HCT116 (cell line): ENCODE measurements around the gene BTBD6. TPM values are rescaled to one million over a fixed set of nuclear protein-coding genes. Genes with fewer than 3 reads are reported as not detected.

Experiments
- ATAC-seq: fragments of 200-7000 bp; cut with Tn5 transposase; 2 replicates; pipeline ENCODE4 v1.9.1; 2020; ENCODE audit warnings: mild to moderate bottlenecking, moderate library complexity
- BruUV-seq: library from RNA; stranded (reverse); fragments of 400-500 nt; replicated peaks from 2 replicates; lab custom pipeline; 2021; lab: Mats Ljungman, UMichigan
- CTCF ChIA-PET: fragments of 300-600 bp; sonication (Branson Sonifier 250); formaldehyde crosslinking; loops from one replicate; lab custom pipeline; 2021; ENCODE audit warnings: antibody characterized with exemption; lab: Charles Lee
- POLR2A ChIA-PET: fragments of 300-600, 350-600 bp; sonication (Branson Sonifier 250); formaldehyde crosslinking; loops from one replicate; lab custom pipeline; 2021; ENCODE audit warnings: antibody characterized with exemption; lab: Charles Lee
- RAD21 ChIA-PET, 2 experiments: fragments of 300-600 bp; sonication (Branson Sonifier 250); formaldehyde crosslinking; loops; one replicate each; lab custom pipeline; 2023; ENCODE audit warnings: low total read pairs in 2 of 2; ENCODE audit not compliant: uncharacterized antibody in 2 of 2, unreplicated experiment in 2 of 2, low non-redundant PET in 1 of 2; lab: Charles Lee
- DNase-seq: peaks from one replicate; pipeline ENCODE4 v3.0.0-alpha.2; 2010; ENCODE audit warnings: low read depth, low spot score
- H2AFZ ChIP-seq: fragments of 200-600 bp; shearing (Covaris generic), sonication (generic); 2 replicates; pipeline ENCODE4 v1.6.1; 2017; ENCODE audit warnings: low read depth, mixed run types, mixed read lengths, antibody characterized with exemption, low read length; ENCODE audit not compliant: poor library complexity, severe bottlenecking
- H3K27ac ChIP-seq: 2 replicates; pipeline ENCODE4 v1.5.1; 2012; ENCODE audit warnings: low read depth, low read length
- H3K27me3 ChIP-seq: fragments of 200-600 bp; sonication (generic); 2 replicates; pipeline ENCODE4 v1.6.1; 2016; ENCODE audit warnings: mixed run types, low read length, mixed read lengths; ENCODE audit not compliant: insufficient read depth
- H3K36me3 ChIP-seq, 2 experiments: fragments of 200-500 bp in 1 of 2; fragments of 200-600 bp in 1 of 2; sonication (Bioruptor generic) in 1 of 2; sonication (generic) in 1 of 2; 2 replicates each; pipeline versions ENCODE4 v1.5.1 to v1.6.1; 2014 to 2016; ENCODE audit warnings: low read length in 2 of 2, inconsistent platforms in 1 of 2, mixed read lengths in 1 of 2, mixed run types in 1 of 2; ENCODE audit not compliant: insufficient read depth in 2 of 2, control insufficient read depth in 1 of 2
- H3K4me1 ChIP-seq, 2 experiments: fragments of 200-600 bp in 1 of 2; sonication (generic) in 1 of 2; 2 replicates each; pipeline versions ENCODE4 v1.5.1 to v1.6.1; 2012 to 2017; ENCODE audit warnings: low read length in 2 of 2, inconsistent platforms in 1 of 2, mild to moderate bottlenecking in 1 of 2, mixed read lengths in 1 of 2, mixed run types in 1 of 2, moderate library complexity in 1 of 2; ENCODE audit not compliant: insufficient read depth in 2 of 2, control insufficient read depth in 1 of 2
- H3K4me2 ChIP-seq: fragments of 200-600 bp; sonication (generic); 2 replicates; pipeline ENCODE4 v1.6.1; 2017; ENCODE audit warnings: mixed run types, low read length, mixed read lengths
- H3K4me3 ChIP-seq, 2 experiments: fragments of 200-600 bp in 1 of 2; sonication (generic) in 1 of 2; replicated peaks in 1 of 2; 2 replicates each; pipeline ENCODE4 v1.5.1; 2011 to 2016; ENCODE audit warnings: low read length in 2 of 2, control low read depth in 1 of 2, low read depth in 1 of 2, mild to moderate bottlenecking in 1 of 2, mixed read lengths in 1 of 2, mixed run types in 1 of 2
- H3K79me2 ChIP-seq: fragments of 200-600 bp; sonication (generic); 2 replicates; pipeline ENCODE4 v1.6.1; 2017; ENCODE audit warnings: mild to moderate bottlenecking, mixed run types, low read length, moderate library complexity, mixed read lengths; ENCODE audit not compliant: insufficient read depth
- H3K9ac ChIP-seq: fragments of 200-600 bp; sonication (generic); 2 replicates; pipeline ENCODE4 v1.6.1; 2016; ENCODE audit warnings: low read length, mixed read lengths
- H3K9me2 ChIP-seq: fragments of 200-600 bp; sonication (generic), shearing (Covaris generic); 2 replicates; pipeline ENCODE4 v1.6.1; 2017; ENCODE audit warnings: mixed run types, mild to moderate bottlenecking, moderate library complexity; ENCODE audit not compliant: insufficient read depth
- H3K9me3 ChIP-seq, 2 experiments: fragments of 200-500 bp in 1 of 2; fragments of 200-600 bp in 1 of 2; sonication (Bioruptor generic) in 1 of 2; sonication (generic) in 1 of 2; 2 replicates each; pipeline ENCODE4 v1.6.1; 2014 to 2017; ENCODE audit warnings: low read length in 2 of 2, mixed read lengths in 2 of 2, inconsistent platforms in 1 of 2, low read depth in 1 of 2, mild to moderate bottlenecking in 1 of 2, mixed run types in 1 of 2, moderate library complexity in 1 of 2; ENCODE audit not compliant: control insufficient read depth in 1 of 2, insufficient read depth in 1 of 2
- H4K20me1 ChIP-seq: fragments of 200-600 bp; sonication (generic), shearing (Covaris generic); 2 replicates; pipeline ENCODE4 v1.6.1; 2017; ENCODE audit warnings: mixed run types, mild to moderate bottlenecking, moderate library complexity; ENCODE audit not compliant: insufficient read depth
- ATF3 ChIP-seq: IDR thresholded peaks from 2 replicates; pipeline ENCODE4 v1.6.1; 2012
- CBX3 ChIP-seq: IDR thresholded peaks from 2 replicates; pipeline ENCODE4 v1.6.1; 2012; ENCODE audit warnings: low read depth
- CEBPB ChIP-seq: IDR thresholded peaks from 2 replicates; pipeline ENCODE4 v1.6.1; 2012; ENCODE audit warnings: low read depth
- CTCF ChIP-seq, 3 experiments: fragments of 200-600 bp in 1 of 3; sonication (generic) in 1 of 3; IDR thresholded peaks in 2 of 3; conservative IDR thresholded peaks in 1 of 3; 2 replicates each; pipeline ENCODE4 v1.5.1; 2012 to 2017; ENCODE audit warnings: low read depth in 2 of 3, low read length in 2 of 3, antibody characterized with exemption in 1 of 3, borderline replicate concordance in 1 of 3, control low read depth in 1 of 3, mild to moderate bottlenecking in 1 of 3, mixed read lengths in 1 of 3, mixed run types in 1 of 3, moderate library complexity in 1 of 3; ENCODE audit not compliant: insufficient read depth in 1 of 3
- EGR1 ChIP-seq: IDR thresholded peaks from 2 replicates; pipeline ENCODE4 v1.6.1; 2012; ENCODE audit warnings: low read depth
- ELF1 ChIP-seq: IDR thresholded peaks from 2 replicates; pipeline ENCODE4 v1.6.1; 2012; ENCODE audit warnings: low read depth, borderline replicate concordance
- EZH2 ChIP-seq: fragments of 200-600 bp; sonication (generic); IDR thresholded peaks from 2 replicates; pipeline ENCODE4 v1.6.1; 2017; ENCODE audit warnings: antibody characterized with exemption, mixed run types
- FOSL1 ChIP-seq: IDR thresholded peaks from 2 replicates; pipeline ENCODE4 v1.6.1; 2012; ENCODE audit warnings: low read depth
- JUND ChIP-seq: IDR thresholded peaks from 2 replicates; pipeline ENCODE4 v1.6.1; 2012
- POLR2A ChIP-seq: IDR thresholded peaks from 2 replicates; pipeline ENCODE4 v1.7.0; 2011; ENCODE audit warnings: borderline replicate concordance; ENCODE audit not compliant: insufficient read depth, insufficient read length; ENCODE audit errors: extremely low read depth
- POLR2AphosphoS5 ChIP-seq: IDR thresholded peaks from 2 replicates; pipeline ENCODE4 v1.6.1; 2011; ENCODE audit warnings: mild to moderate bottlenecking, low read depth, low read length, moderate library complexity
- SIN3A ChIP-seq: IDR thresholded peaks from 2 replicates; pipeline ENCODE4 v1.6.1; 2012; ENCODE audit warnings: low read depth
- SP1 ChIP-seq: IDR thresholded peaks from 2 replicates; pipeline ENCODE4 v1.6.1; 2012; ENCODE audit warnings: low read depth
- SRF ChIP-seq: IDR thresholded peaks from 2 replicates; pipeline ENCODE4 v1.6.1; 2012; ENCODE audit warnings: low read depth
- YY1 ChIP-seq: IDR thresholded peaks from 2 replicates; pipeline ENCODE4 v1.6.1; 2011; ENCODE audit warnings: low read length, low read depth, moderate library complexity, mild to moderate bottlenecking; ENCODE audit not compliant: insufficient replicate concordance; ENCODE audit errors: extremely low read depth
- ZFX ChIP-seq: fragments of 450-650 bp; IDR thresholded peaks from 2 replicates; pipeline ENCODE4 v1.6.1; 2017
- ZNF274 ChIP-seq: fragments of 200-500 bp; sonication (Bioruptor generic); IDR thresholded peaks from 2 replicates; pipeline ENCODE4 v1.6.1; 2014; ENCODE audit warnings: mild to moderate bottlenecking, low read depth, low read length, inconsistent platforms
- intact Hi-C: fragments of 100-400 bp; cut with micrococcal nuclease; formaldehyde crosslinking; loops from 2 replicates; pipeline ENCODE4 v1.10.0; 2022
- total RNA-seq: library from RNA; stranded (reverse); gene quantifications from one replicate; pipeline ENCODE4 v1.2.1, GENCODE V29; 2021; ENCODE audit not compliant: unreplicated experiment
- TF ChIP-seq, protein P1 (sequence below): IDR thresholded peaks from 2 replicates; pipeline ENCODE4 v1.6.1; 2012

Gene BTBD6
- total RNA-seq, 1 experiment from 2014 or later: 35.9 TPM

- Histone ChIP-seq H3K79me2 (no peaks in the 10 kb centered on the region; the same call in 1 of the 2 replicates), H3K27me3 (no peaks in the 10 kb centered on the region), H2AFZ (no peak overlapping the region), H3K9ac (no peak overlapping the region), H3K9me3 (no peaks in the 10 kb centered on the region), H3K4me2 (no peak overlapping the region), H3K36me3 (no peaks in the 10 kb centered on the region), H4K20me1 (no peaks in the 10 kb centered on the region), H3K4me1 (no peaks in the 10 kb centered on the region), H3K4me3 (no peak overlapping the region), H3K27ac (no peak overlapping the region), H3K9me2 (no peaks in the 10 kb centered on the region)
- intact Hi-C loops: no loop called here
- BruUV-seq: no TSS peak
- CTCF ChIA-PET: no interaction called here
- POLR2A ChIA-PET: no interaction called here
- TF ChIP-seq SIN3A (no peak), EGR1 (no peak), JUND (no peak), EZH2 (no peak), POLR2A (no peak), ZNF274 (no peak), SP1 (no peak), POLR2AphosphoS5 (no peak), ELF1 (no peak), FOSL1 (no peak), CTCF (IDR thresholded peaks at IDR 0.05 in 2 of 3, conservative IDR thresholded peaks at IDR 0.05 in 1 of 3; ENCODE audit: borderline replicate concordance in 1 of 3, insufficient read depth in 1 of 3, low read depth in 2 of 3, low read length in 2 of 3) (no peak), YY1 (no peak), ZFX (no peak), SRF (no peak), ATF3 (no peak), CEBPB (no peak), CBX3 (no peak)
- TF ChIP-seq, protein P1, sequence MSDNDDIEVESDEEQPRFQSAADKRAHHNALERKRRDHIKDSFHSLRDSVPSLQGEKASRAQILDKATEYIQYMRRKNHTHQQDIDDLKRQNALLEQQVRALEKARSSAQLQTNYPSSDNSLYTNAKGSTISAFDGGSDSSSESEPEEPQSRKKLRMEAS: no peak
- no peak for DNase-seq
- no peak for ATAC-seq
- RAD21 ChIA-PET: no interaction called here
Observed at GRCh38 chr14:105261781-105262180, 13.4 kb downstream of the BTBD6 start.
